ENCODE measurements around the gene PON1. TPM values are rescaled to one million over a fixed set of nuclear protein-coding genes. Genes with fewer than 3 reads are reported as not detected.

Gene PON1
- total and polyA plus RNA-seq, 2 of the 8 experiments (the other 6 are each of a cell fraction or from before 2014, with no cell fraction given) = not detected

GRCh38 chr7:95334447-95334846, 10.1 kb upstream of the PON1 start (continued):
- TF ChIP-seq, protein P1, sequence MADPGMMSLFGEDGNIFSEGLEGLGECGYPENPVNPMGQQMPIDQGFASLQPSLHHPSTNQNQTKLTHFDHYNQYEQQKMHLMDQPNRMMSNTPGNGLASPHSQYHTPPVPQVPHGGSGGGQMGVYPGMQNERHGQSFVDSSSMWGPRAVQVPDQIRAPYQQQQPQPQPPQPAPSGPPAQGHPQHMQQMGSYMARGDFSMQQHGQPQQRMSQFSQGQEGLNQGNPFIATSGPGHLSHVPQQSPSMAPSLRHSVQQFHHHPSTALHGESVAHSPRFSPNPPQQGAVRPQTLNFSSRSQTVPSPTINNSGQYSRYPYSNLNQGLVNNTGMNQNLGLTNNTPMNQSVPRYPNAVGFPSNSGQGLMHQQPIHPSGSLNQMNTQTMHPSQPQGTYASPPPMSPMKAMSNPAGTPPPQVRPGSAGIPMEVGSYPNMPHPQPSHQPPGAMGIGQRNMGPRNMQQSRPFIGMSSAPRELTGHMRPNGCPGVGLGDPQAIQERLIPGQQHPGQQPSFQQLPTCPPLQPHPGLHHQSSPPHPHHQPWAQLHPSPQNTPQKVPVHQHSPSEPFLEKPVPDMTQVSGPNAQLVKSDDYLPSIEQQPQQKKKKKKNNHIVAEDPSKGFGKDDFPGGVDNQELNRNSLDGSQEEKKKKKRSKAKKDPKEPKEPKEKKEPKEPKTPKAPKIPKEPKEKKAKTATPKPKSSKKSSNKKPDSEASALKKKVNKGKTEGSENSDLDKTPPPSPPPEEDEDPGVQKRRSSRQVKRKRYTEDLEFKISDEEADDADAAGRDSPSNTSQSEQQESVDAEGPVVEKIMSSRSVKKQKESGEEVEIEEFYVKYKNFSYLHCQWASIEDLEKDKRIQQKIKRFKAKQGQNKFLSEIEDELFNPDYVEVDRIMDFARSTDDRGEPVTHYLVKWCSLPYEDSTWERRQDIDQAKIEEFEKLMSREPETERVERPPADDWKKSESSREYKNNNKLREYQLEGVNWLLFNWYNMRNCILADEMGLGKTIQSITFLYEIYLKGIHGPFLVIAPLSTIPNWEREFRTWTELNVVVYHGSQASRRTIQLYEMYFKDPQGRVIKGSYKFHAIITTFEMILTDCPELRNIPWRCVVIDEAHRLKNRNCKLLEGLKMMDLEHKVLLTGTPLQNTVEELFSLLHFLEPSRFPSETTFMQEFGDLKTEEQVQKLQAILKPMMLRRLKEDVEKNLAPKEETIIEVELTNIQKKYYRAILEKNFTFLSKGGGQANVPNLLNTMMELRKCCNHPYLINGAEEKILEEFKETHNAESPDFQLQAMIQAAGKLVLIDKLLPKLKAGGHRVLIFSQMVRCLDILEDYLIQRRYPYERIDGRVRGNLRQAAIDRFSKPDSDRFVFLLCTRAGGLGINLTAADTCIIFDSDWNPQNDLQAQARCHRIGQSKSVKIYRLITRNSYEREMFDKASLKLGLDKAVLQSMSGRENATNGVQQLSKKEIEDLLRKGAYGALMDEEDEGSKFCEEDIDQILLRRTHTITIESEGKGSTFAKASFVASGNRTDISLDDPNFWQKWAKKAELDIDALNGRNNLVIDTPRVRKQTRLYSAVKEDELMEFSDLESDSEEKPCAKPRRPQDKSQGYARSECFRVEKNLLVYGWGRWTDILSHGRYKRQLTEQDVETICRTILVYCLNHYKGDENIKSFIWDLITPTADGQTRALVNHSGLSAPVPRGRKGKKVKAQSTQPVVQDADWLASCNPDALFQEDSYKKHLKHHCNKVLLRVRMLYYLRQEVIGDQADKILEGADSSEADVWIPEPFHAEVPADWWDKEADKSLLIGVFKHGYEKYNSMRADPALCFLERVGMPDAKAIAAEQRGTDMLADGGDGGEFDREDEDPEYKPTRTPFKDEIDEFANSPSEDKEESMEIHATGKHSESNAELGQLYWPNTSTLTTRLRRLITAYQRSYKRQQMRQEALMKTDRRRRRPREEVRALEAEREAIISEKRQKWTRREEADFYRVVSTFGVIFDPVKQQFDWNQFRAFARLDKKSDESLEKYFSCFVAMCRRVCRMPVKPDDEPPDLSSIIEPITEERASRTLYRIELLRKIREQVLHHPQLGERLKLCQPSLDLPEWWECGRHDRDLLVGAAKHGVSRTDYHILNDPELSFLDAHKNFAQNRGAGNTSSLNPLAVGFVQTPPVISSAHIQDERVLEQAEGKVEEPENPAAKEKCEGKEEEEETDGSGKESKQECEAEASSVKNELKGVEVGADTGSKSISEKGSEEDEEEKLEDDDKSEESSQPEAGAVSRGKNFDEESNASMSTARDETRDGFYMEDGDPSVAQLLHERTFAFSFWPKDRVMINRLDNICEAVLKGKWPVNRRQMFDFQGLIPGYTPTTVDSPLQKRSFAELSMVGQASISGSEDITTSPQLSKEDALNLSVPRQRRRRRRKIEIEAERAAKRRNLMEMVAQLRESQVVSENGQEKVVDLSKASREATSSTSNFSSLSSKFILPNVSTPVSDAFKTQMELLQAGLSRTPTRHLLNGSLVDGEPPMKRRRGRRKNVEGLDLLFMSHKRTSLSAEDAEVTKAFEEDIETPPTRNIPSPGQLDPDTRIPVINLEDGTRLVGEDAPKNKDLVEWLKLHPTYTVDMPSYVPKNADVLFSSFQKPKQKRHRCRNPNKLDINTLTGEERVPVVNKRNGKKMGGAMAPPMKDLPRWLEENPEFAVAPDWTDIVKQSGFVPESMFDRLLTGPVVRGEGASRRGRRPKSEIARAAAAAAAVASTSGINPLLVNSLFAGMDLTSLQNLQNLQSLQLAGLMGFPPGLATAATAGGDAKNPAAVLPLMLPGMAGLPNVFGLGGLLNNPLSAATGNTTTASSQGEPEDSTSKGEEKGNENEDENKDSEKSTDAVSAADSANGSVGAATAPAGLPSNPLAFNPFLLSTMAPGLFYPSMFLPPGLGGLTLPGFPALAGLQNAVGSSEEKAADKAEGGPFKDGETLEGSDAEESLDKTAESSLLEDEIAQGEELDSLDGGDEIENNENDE (IDR thresholded peaks at IDR 0.05; ENCODE audit: insufficient replicate concordance, low read length) = no peak
- TF ChIP-seq TAF1 (IDR thresholded peaks at IDR 0.05; ENCODE audit: low read depth, low read length) = no peak
- TF ChIP-seq BRCA1 (IDR thresholded peaks at IDR 0.05; ENCODE audit: low read depth, low read length) = no peak
- TF ChIP-seq RNF2 (IDR thresholded peaks at IDR 0.05; ENCODE audit: borderline replicate concordance, low read depth, low read length, missing control alignments, poor library complexity, severe bottlenecking) = no peak
- no peak for TF ChIP-seq CTBP2 (IDR thresholded peaks at IDR 0.05; ENCODE audit: borderline replicate concordance, insufficient read depth, insufficient read length, low read length)
- no peak for TF ChIP-seq RFX5 (IDR thresholded peaks at IDR 0.05; ENCODE audit: borderline replicate concordance, low read depth, low read length)
- TF ChIP-seq CHD2 (IDR thresholded peaks at IDR 0.05; ENCODE audit: low read length) = no peak
- TF ChIP-seq RBBP5 (IDR thresholded peaks at IDR 0.05; ENCODE audit: borderline replicate concordance, low read depth, low read length) = no peak

All from H1 (cell line).